Dedifferentiated amniotic fluid mesenchymal stem cell (primary cell): Measurements from ENCODE around the gene SLCO3A1.

Experiments used
- DNase-seq: peaks from one replicate; pipeline ENCODE4 v3.0.0-alpha.2; 2016; ENCODE audit errors: extremely low spot score

The SLCO3A1 gene

GRCh38 chr15:91882858-91883586, 29.5 kb downstream of the SLCO3A1 start:
- DNase-seq: no peak

GRCh38 chr15:91884606-91885005, 31.1 kb downstream of the SLCO3A1 start:
- DNase-seq: peak; percentile 64

- DNase-seq: no peak
These were observed 31.5 kb downstream of the SLCO3A1 start for GRCh38 chr15:91885054-91885453.

GRCh38 chr15:91885714-91886270, 32.3 kb downstream of the SLCO3A1 start:
- DNase-seq: no peak

GRCh38 chr15:91886878-91887277, 33.4 kb downstream of the SLCO3A1 start:
- no peak for DNase-seq

GRCh38 chr15:91887321-91887720, 33.8 kb downstream of the SLCO3A1 start:
- no peak for DNase-seq

- DNase-seq: no peak
These were observed 34.4 kb downstream of the SLCO3A1 start for GRCh38 chr15:91887921-91888373.

- no peak for DNase-seq
These were observed 35.8 kb downstream of the SLCO3A1 start for GRCh38 chr15:91889111-91889815.

GRCh38 chr15:91890614-91891013, 37.1 kb downstream of the SLCO3A1 start:
- DNase-seq: no peak

- no peak for DNase-seq
These were observed 37.6 kb downstream of the SLCO3A1 start for GRCh38 chr15:91891101-91891500.

- no peak for DNase-seq
These were observed 38.4 kb downstream of the SLCO3A1 start for GRCh38 chr15:91891788-91892345.

- no peak for DNase-seq
These were observed 38.9 kb downstream of the SLCO3A1 start for GRCh38 chr15:91892436-91892835.

GRCh38 chr15:91894606-91895005, 41.1 kb downstream of the SLCO3A1 start:
- no peak for DNase-seq

GRCh38 chr15:91895051-91895450, 41.5 kb downstream of the SLCO3A1 start:
- no peak for DNase-seq

- no peak for DNase-seq
These were observed 43.0 kb downstream of the SLCO3A1 start for GRCh38 chr15:91896341-91897055.

- DNase-seq: no peak
These were observed 44.3 kb downstream of the SLCO3A1 start for GRCh38 chr15:91897585-91898372.

- DNase-seq: no peak
These were observed 45.3 kb downstream of the SLCO3A1 start for GRCh38 chr15:91898843-91899242.

GRCh38 chr15:91904942-91905341, 51.4 kb downstream of the SLCO3A1 start:
- DNase-seq: no peak

- DNase-seq: peak; percentile 20
These were observed 54.9 kb downstream of the SLCO3A1 start for GRCh38 chr15:91908391-91908790.

- DNase-seq: no peak
These were observed 55.6 kb downstream of the SLCO3A1 start for GRCh38 chr15:91909111-91909510.

- DNase-seq: no peak
These were observed 56.1 kb downstream of the SLCO3A1 start for GRCh38 chr15:91909574-91909973.
